HG02970 (cell line): ENCODE measurements around the gene ANKDD1A.

Experiments
- ATAC-seq: cut with Tn5 transposase; IDR thresholded peaks from one replicate; pipeline ENCODE4 v1.9.1; 2021; ENCODE audit warnings: mild to moderate bottlenecking, moderate library complexity, moderate number of reproducible peaks; ENCODE audit not compliant: unreplicated experiment, low FRiP score

ANKDD1A gene

GRCh38 chr15:64921711-64922110 lies 10.0 kb downstream of the ANKDD1A start:
- ATAC-seq, result no peak

DNA sequence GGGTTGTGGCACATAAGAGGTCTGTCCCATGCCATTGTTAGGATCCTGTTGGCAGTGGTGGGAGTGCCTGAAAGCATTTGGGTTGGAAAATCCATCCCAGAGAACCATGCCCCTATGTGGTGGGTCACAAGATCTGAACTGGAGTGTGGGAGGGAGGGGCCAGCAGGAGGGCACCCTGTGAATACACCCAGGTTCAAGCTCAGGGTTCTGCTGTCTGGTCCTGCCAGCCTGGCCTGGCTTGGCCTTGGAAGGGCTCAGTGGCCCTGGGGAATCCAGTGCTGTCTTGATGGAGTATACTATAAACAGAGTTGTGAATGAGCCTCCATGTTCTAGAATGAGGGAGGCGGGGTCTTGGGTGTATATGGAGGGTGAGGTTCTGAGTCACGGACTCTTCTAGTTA lies 11.8 kb downstream of the ANKDD1A start:
- ATAC-seq, result no peak

DNA sequence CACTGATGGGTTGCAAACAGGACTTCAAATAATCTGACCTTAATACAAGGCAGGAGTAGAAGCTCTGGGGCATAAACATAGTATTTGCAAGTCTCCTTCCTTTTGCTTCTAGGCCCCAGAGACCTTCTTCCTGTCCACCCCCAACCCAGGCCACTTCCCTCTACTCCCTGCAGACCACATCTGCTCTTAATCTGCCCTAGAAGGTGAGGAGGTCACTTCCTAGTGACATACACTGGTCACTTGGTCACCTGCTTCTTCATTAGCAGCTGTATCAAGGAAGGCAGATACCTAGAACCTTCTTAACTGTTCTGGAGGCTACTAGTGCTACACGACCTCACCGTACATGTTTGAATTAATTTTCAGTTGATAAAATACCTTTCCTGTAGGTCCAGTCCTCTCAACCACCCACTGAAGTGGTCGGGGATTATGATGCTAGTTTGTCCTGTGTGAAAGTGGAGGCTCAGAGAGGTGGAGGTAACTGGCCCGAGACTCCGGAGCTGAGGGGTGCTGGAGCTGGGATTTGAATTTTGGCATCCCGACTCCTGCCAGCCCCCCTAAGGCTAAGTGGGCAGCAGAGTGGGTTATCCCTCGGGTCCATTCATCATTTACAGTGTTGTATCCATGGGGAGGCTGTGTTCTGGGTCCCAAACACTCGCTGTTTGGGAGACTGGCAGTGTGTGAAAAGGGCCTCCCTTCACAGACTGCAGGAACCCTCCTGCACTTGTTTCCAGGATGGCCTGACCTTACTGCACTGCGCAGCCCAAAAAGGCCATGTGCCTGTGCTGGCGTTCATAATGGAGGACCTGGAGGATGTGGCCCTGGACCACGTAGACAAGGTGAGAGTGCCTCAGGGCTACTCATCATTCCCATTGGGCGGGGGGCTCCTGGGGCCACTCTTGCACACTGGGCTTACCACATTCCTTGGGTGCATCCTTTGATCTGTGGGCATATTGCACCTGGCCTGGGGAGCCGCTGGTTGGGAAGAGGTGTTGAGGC lies 13.9 kb downstream of the ANKDD1A start:
- no peak for ATAC-seq

DNA sequence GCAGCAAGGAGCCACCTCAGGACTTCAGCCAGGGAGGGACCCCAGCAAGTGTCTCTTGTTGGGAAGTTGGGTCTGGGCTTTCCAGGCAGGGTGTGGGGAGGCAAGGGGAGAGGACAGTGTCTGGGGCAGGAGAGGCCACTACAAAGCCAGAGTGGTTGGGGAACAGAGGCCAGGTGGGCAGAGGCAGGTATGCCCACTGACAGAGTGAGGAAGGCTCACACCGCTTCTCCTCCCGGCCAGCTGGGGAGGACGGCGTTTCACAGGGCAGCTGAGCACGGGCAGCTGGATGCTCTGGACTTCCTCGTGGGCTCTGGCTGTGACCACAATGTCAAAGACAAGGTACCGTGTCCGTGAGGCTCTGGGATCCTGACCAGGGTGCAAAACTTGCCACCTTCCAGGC lies 15.0 kb downstream of the ANKDD1A start:
- no peak for ATAC-seq

DNA sequence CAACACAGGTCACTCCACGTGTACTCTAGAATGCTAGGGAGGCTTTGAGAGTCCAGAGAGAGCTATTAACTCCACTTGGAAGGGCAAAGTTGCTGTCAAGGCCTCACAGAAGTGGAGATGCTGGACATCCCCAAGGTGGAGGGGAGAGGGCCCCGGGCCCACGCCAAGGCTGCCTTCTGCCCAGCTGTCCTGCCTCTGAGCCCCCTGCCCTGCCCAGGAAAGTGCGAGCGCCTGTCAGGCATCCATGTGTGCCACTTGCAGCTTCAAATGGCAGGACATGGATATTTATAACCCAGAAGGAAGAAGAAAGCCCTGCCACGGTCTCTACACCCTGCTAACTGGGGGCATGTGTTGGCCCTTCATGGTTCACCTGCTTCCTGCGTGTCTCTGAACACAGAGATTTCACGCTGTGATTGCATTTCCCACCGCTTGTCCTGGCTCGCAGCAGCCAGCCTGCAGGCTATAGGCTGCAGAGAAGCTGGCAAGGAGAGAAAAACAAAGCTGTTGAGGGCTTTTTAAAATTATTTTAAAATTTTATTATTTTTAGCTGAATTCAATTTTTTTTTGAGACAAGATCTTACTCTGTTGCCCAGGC lies 17.0 kb downstream of the ANKDD1A start:
- no peak for ATAC-seq

DNA sequence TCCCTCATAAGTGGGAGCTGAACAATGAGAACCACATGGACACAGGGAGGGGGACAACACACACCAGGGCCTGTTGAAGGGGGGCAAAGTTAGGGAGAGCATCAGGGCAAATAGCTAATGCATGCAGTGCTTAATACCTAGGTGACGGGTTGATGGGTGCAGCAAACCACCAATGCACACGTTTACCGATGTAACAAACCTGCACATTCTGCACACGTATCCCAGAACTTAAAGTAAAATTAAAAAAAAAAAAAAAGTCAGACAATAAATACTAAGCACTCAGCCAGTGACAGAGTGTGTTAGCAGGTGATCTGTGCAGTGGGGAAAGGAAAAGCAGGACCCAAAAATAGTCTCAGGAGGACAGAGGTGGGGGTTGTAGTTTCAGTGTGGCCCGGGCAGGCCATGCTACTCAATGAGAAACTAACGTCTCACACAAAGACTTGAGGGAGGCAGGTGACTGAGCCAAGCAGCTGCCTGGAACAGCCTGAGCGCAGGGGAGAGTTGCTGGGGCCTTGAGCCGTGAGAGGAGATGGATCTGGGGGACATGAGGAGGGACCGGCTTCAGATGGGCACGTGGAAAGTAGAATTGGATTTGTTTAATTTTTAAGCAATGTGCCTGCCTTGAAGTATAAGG lies 18.4 kb downstream of the ANKDD1A start:
- ATAC-seq, result no peak

DNA sequence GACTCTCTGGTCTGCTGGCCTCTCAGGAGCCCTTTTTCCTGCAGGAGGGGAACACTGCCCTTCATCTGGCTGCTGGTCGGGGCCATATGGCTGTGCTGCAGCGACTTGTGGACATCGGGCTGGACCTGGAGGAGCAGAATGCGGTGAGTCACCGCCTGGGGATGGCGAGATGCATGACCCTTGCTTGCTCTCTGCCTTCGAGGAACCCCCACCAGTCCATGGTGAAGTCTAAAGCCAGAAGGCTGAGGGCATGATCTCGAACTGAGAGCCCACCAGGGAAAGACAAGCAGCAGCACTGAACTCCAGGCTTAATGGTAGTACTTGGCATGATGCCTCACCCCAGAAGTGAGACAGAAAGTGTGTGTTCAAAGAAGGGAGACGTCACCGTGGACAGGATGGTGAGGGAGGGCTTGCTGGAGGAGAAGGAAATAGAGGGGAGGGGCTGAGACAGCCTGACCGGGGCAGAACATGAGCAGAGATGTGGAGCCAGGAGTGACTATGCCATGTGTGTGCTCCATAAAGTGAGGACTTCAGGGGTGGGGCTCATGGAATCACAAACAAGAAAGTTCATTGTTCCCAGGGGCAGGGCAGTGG lies 19.2 kb downstream of the ANKDD1A start:
- no peak for ATAC-seq

- no peak for ATAC-seq
Observed at GRCh38 chr15:64931381-64931780, 19.7 kb downstream of the ANKDD1A start.

GRCh38 chr15:64934023-64934422 lies 22.3 kb downstream of the ANKDD1A start:
- no peak for ATAC-seq

GRCh38 chr15:64938192-64938591 lies 26.5 kb downstream of the ANKDD1A start:
- no peak for ATAC-seq

DNA sequence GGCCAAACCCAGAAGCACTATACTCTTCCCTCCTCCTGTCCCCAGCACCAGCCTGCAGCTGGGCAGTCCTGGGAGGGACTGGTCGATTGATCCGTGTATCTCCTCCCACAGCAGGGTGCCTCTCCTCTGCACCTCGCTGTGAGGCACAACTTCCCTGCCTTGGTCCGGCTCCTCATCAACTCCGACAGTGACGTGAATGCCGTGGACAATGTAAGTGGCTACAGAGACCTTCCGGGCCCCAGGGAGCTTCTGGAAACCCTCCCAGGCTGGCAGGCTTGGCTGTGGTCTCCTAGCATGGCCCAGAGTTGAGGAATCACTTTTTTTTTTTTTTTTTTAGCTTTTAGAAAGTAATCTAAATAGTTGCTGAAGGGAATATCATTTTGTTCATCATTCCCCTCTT lies 30.7 kb downstream of the ANKDD1A start:
- ATAC-seq, result no peak

DNA sequence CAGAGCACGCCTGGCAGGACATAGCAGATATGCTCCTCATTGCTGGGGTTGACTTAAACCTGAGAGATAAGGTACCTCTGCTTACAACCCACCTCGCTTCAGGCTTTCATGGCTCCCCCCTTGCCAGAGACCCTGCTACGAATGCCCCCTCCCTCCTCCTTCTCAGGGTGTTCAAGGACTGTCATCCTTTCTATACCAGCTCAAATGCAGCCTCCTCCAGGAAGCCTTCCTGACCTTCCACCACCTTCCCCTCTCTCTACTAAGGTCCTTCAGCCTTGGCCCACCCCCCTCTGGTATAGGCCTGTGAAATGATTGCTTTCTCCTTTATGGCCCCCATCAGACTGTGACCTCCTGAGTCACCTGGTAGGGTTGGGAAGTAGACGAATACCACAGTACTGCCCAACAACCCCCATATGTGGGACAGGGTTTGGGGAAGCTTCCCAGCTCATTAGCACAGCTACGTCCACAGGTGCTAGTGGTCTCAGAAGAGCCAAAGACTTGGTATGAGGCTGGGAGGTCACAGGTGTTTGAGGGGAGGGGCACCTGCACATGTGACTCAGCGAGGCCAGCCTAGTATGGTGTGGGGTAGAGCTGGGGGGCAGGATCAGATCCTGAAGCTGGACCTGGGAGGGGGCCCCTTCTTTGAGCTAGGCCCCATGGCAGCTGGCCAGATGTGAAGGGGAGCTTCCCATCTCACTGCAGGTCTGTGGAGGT lies 32.0 kb downstream of the ANKDD1A start:
- no peak for ATAC-seq

DNA sequence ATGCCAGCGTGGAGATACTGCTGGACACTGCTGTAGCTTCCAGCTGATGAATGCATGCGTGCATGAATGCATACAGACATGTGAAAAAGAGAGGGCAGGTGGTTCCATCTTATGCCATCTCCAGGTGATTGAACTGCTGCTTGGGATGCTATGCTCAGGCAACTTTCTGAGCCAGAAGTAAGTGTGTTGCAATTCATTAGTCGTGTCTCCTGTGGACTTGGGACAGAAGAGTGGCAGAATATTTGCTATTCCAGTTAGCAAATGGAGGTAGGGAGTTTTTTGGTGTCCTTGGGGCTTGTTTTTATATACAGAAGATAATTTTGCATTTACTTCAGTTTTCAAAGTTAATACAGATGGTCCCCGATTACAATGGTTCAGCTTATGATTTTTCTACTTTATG lies 33.3 kb downstream of the ANKDD1A start:
- ATAC-seq, result no peak

DNA sequence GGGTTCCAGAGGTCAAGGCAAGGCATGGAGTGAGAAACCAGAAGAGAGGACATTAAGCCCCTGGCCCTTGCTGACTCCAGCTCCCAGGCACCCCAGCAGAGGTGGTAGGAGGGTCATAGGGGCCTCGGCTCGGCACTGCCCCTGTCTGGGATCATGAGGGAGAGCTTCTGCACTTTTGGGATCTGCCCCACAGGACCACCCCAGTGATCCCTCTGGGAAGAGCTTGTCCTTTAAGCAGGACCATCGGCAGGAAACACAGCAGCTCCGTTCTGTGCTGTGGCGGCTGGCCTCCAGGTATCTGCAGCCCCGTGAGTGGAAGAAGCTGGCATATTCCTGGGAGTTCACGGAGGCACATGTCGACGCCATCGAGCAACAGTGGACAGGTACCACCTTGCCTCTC lies 35.5 kb downstream of the ANKDD1A start:
- no peak for ATAC-seq

DNA sequence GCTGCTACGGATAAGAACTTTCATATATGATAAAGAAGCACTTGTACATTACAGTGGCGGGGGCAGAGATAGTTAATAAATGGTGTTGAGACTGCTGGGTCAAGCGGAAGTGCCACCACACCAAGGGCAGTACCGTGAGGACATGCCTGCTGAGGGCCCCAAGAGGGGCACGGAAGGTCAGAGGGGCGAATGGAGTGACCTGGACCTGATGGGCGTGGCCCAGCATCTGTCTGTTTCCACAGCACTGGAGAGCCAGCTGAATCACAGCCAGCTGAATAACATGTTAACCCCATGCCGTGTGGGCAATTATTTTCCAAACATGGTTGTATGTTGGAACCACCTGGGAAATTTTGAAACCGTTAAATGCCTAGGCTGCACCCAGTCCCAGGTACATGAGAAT lies 37.2 kb downstream of the ANKDD1A start:
- no peak for ATAC-seq

GRCh38 chr15:64949383-64950186 lies 37.9 kb downstream of the ANKDD1A start:
- no peak for ATAC-seq

- no peak for ATAC-seq
Observed at GRCh38 chr15:64950888-64951287, 39.2 kb downstream of the ANKDD1A start.

- ATAC-seq, result no peak
Observed at GRCh38 chr15:64951777-64952418, 40.2 kb downstream of the ANKDD1A start.

GRCh38 chr15:64954395-64954794 lies 42.7 kb downstream of the ANKDD1A start:
- no peak for ATAC-seq
